Measurements from ENCODE around the gene PMM1.

DNA sequence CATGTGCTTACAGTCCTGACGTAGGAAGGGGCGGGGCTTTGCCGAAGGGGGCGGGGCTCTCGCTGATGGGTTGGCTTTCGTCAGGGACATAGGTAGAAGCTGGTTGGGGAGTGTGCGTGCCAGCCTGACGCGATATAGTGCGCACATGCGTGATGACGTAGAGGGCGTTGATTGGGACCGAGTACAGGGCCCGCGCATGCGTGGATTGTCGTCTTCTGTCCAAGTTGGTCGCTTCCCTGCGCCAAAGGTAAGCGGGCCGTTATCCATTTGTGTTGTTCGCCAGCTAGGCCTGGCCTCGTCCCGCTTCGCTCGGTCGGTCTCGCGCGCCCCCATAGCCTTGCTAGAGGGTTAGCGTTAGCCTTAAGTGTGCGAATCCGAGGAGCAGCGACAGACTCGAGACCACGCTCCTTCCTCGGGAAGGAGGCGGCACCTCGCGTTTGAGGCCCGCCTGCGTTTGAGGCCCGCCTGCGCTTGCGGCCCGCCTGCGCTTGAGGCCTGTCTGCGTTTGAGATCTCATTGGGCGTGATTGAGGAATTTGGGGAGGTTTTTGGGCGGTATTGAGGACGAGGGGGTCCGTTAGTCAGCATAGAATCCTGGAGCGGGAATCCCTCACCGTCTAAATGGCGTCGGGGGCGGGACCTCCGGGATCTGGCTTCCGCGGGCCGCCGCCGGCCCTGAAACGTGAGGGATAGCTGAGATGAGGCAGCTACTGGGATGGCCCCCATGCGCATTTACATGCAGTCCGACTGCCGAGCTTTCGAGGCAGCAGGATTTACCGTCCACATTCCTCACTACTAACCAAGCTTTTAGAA, 31.7 kb upstream of the PMM1 start, which contains the start of gene XRCC6:
- TF ChIP-seq CTCF (conservative IDR thresholded peaks at IDR 0.05) (no peak), EZH2 (IDR thresholded peaks at IDR 0.05; ENCODE audit: low read depth) (no peak)

Data from PC-9 (cell line).